Measurements from ENCODE around the gene ZFR.

Gene ZFR

GRCh38 chr5:32319392-32319791 is 125.1 kb downstream of the ZFR start:
- H3K9me3 ChIP-seq (ENCODE audit: insufficient read depth, low read depth, low read length) = peaks cover 9% of the 10 kb centered on the region
- no peak for DNase-seq
- H3K27me3 ChIP-seq (ENCODE audit: insufficient read depth, low read length) = no peaks in the 10 kb centered on the region
- H4K12ac ChIP-seq (ENCODE audit: low read depth, low read length) = no peak overlapping the region
- no peak overlapping the region for H2BK5ac ChIP-seq (ENCODE audit: low read depth, low read length, poor library complexity)
- H3K79me2 ChIP-seq (ENCODE audit: control insufficient read depth, insufficient read depth, low read length, poor library complexity) = no peaks in the 10 kb centered on the region
- H3K23ac ChIP-seq (ENCODE audit: low read length) = no peak overlapping the region
- no peak overlapping the region for H4K8ac ChIP-seq (ENCODE audit: low read depth, low read length)
- WGBS (ENCODE audit: extremely low coverage, insufficient coverage, insufficient read length) = no CpG with 5 or more reads among the region's 7 CpGs
- no peak overlapping the region for H2AFZ ChIP-seq (ENCODE audit: insufficient read depth, low read length, poor library complexity)
- H2BK120ac ChIP-seq (ENCODE audit: insufficient read depth, low read length, poor library complexity) = no peak overlapping the region
- H3K4me2 ChIP-seq (ENCODE audit: low read length) = no peak overlapping the region
- no peak overlapping the region for H2AK5ac ChIP-seq (ENCODE audit: low read length)
- H3K79me1 ChIP-seq (ENCODE audit: low read length) = no peaks in the 10 kb centered on the region
- no peak overlapping the region for H3K27ac ChIP-seq (ENCODE audit: low read depth, low read length)
- no peaks in the 10 kb centered on the region for H3K36me3 ChIP-seq (ENCODE audit: control insufficient read depth in 1 of 2, insufficient read depth in 2 of 2, low read length in 2 of 2)
- no peak overlapping the region for H3K4ac ChIP-seq (ENCODE audit: low read depth, low read length)
- H4K91ac ChIP-seq (ENCODE audit: low read depth, low read length) = no peak overlapping the region
- H3K4me3 ChIP-seq (ENCODE audit: low read depth, low read length) = no peak overlapping the region
- H3K9ac ChIP-seq (ENCODE audit: low read length) = no peak overlapping the region
- H3K14ac ChIP-seq (ENCODE audit: low read length) = no peak overlapping the region
- no peak overlapping the region for H2BK12ac ChIP-seq (ENCODE audit: low read length)
- no peaks in the 10 kb centered on the region for H3K4me1 ChIP-seq (ENCODE audit: control insufficient read depth in 1 of 2, insufficient read depth in 2 of 2, low read length in 2 of 2)
- no peak overlapping the region for H3K18ac ChIP-seq (ENCODE audit: low read length)

- no peak for DNase-seq
- H3K79me1 ChIP-seq (ENCODE audit: low read length) = peaks cover 7% of the 10 kb centered on the region
- no peak overlapping the region for H2BK12ac ChIP-seq (ENCODE audit: low read length)
- H2AK5ac ChIP-seq (ENCODE audit: low read length) = no peak overlapping the region
- no peaks in the 10 kb centered on the region for H3K4me1 ChIP-seq (ENCODE audit: control insufficient read depth in 1 of 2, insufficient read depth in 2 of 2, low read length in 2 of 2)
- no CpG with 5 or more reads among the region's 7 CpGs for WGBS (ENCODE audit: extremely low coverage, insufficient coverage, insufficient read length)
- no peak overlapping the region for H3K4me2 ChIP-seq (ENCODE audit: low read length)
- peaks cover 6% of the 10 kb centered on the region for H3K79me2 ChIP-seq (ENCODE audit: control insufficient read depth, insufficient read depth, low read length, poor library complexity)
- H3K27me3 ChIP-seq (ENCODE audit: insufficient read depth, low read length) = no peaks in the 10 kb centered on the region
- H3K4ac ChIP-seq (ENCODE audit: low read depth, low read length) = no peak overlapping the region
- no peak overlapping the region for H4K8ac ChIP-seq (ENCODE audit: low read depth, low read length)
- no peaks in the 10 kb centered on the region for H3K36me3 ChIP-seq (ENCODE audit: control insufficient read depth in 1 of 2, insufficient read depth in 2 of 2, low read length in 2 of 2)
- H2AFZ ChIP-seq (ENCODE audit: insufficient read depth, low read length, poor library complexity) = no peak overlapping the region
- H3K27ac ChIP-seq (ENCODE audit: low read depth, low read length) = no peak overlapping the region
- H3K18ac ChIP-seq (ENCODE audit: low read length) = no peak overlapping the region
- no peak overlapping the region for H4K12ac ChIP-seq (ENCODE audit: low read depth, low read length)
- no peak overlapping the region for H3K14ac ChIP-seq (ENCODE audit: low read length)
- H3K9me3 ChIP-seq (ENCODE audit: insufficient read depth, low read depth, low read length) = peaks cover 7% of the 10 kb centered on the region
- no peak overlapping the region for H2BK120ac ChIP-seq (ENCODE audit: insufficient read depth, low read length, poor library complexity)
- H3K4me3 ChIP-seq (ENCODE audit: low read depth, low read length) = no peak overlapping the region
- H2BK5ac ChIP-seq (ENCODE audit: low read depth, low read length, poor library complexity) = no peak overlapping the region
- H3K23ac ChIP-seq (ENCODE audit: low read length) = no peak overlapping the region
- peak overlapping the region; percentile 38 for H3K9ac ChIP-seq (ENCODE audit: low read length)
- no peak overlapping the region for H4K91ac ChIP-seq (ENCODE audit: low read depth, low read length)
Observed at GRCh38 chr5:32317041-32317440, 127.5 kb downstream of the ZFR start.

- no CpG with 5 or more reads among the region's 8 CpGs for WGBS (ENCODE audit: extremely low coverage, insufficient coverage, insufficient read length)
- no peak overlapping the region for H3K4me2 ChIP-seq (ENCODE audit: low read length)
- H3K4me3 ChIP-seq (ENCODE audit: low read depth, low read length) = no peak overlapping the region
Observed at GRCh38 chr5:32315221-32316014, 129.1 kb downstream of the ZFR start.

GRCh38 chr5:32314658-32315057 is 129.9 kb downstream of the ZFR start:
- Histone ChIP-seq H3K79me2 (ENCODE audit: control insufficient read depth, insufficient read depth, low read length, poor library complexity) (peaks cover 8% of the 10 kb centered on the region), H4K8ac (ENCODE audit: low read depth, low read length) (no peak overlapping the region), H3K4me3 (ENCODE audit: low read depth, low read length) (no peak overlapping the region), H3K36me3 (ENCODE audit: control insufficient read depth in 1 of 2, insufficient read depth in 2 of 2, low read length in 2 of 2) (no peaks in the 10 kb centered on the region), H2AK5ac (ENCODE audit: low read length) (no peak overlapping the region), H3K4me1 (ENCODE audit: control insufficient read depth in 1 of 2, insufficient read depth in 2 of 2, low read length in 2 of 2) (peaks cover 3 to 5% of the 10 kb centered on the region in 2 experiments), H4K12ac (ENCODE audit: low read depth, low read length) (no peak overlapping the region), H3K4me2 (ENCODE audit: low read length) (no peak overlapping the region), H3K79me1 (ENCODE audit: low read length) (peaks cover 7% of the 10 kb centered on the region), H3K9me3 (ENCODE audit: insufficient read depth, low read depth, low read length) (no peaks in the 10 kb centered on the region), H3K23ac (ENCODE audit: low read length) (no peak overlapping the region), H2AFZ (ENCODE audit: insufficient read depth, low read length, poor library complexity) (no peak overlapping the region), H3K4ac (ENCODE audit: low read depth, low read length) (no peak overlapping the region), H3K27me3 (ENCODE audit: insufficient read depth, low read length) (no peaks in the 10 kb centered on the region), H3K14ac (ENCODE audit: low read length) (no peak overlapping the region), H2BK120ac (ENCODE audit: insufficient read depth, low read length, poor library complexity) (no peak overlapping the region), H3K18ac (ENCODE audit: low read length) (no peak overlapping the region), H4K91ac (ENCODE audit: low read depth, low read length) (no peak overlapping the region), H3K27ac (ENCODE audit: low read depth, low read length) (no peak overlapping the region), H2BK12ac (ENCODE audit: low read length) (no peak overlapping the region), H2BK5ac (ENCODE audit: low read depth, low read length, poor library complexity) (no peak overlapping the region), H3K9ac (ENCODE audit: low read length) (no peak overlapping the region)
- WGBS (ENCODE audit: extremely low coverage, insufficient coverage, insufficient read length) = no CpG with 5 or more reads among the region's 5 CpGs
- DNase-seq = no peak

More at GRCh38 chr5:32315221-32316014, 129.1 kb downstream of the ZFR start:
- no peak overlapping the region for H3K23ac ChIP-seq (ENCODE audit: low read length)
- peaks cover 3 to 5% of the 10 kb centered on the region in 2 experiments for H3K4me1 ChIP-seq (ENCODE audit: control insufficient read depth in 1 of 2, insufficient read depth in 2 of 2, low read length in 2 of 2)
- no peak overlapping the region for H3K18ac ChIP-seq (ENCODE audit: low read length)
- H3K27ac ChIP-seq (ENCODE audit: low read depth, low read length) = no peak overlapping the region
- H3K27me3 ChIP-seq (ENCODE audit: insufficient read depth, low read length) = no peaks in the 10 kb centered on the region
- H3K14ac ChIP-seq (ENCODE audit: low read length) = no peak overlapping the region
- no peak overlapping the region for H2BK120ac ChIP-seq (ENCODE audit: insufficient read depth, low read length, poor library complexity)
- H3K9ac ChIP-seq (ENCODE audit: low read length) = no peak overlapping the region
- no peak overlapping the region for H2BK12ac ChIP-seq (ENCODE audit: low read length)
- no peak overlapping the region for H4K8ac ChIP-seq (ENCODE audit: low read depth, low read length)
- no peak overlapping the region for H2BK5ac ChIP-seq (ENCODE audit: low read depth, low read length, poor library complexity)
- no peaks in the 10 kb centered on the region for H3K9me3 ChIP-seq (ENCODE audit: insufficient read depth, low read depth, low read length)
- no peak overlapping the region for H2AFZ ChIP-seq (ENCODE audit: insufficient read depth, low read length, poor library complexity)
- peaks cover 7% of the 10 kb centered on the region for H3K79me1 ChIP-seq (ENCODE audit: low read length)
- no peak overlapping the region for H3K4ac ChIP-seq (ENCODE audit: low read depth, low read length)
- peaks cover 7% of the 10 kb centered on the region for H3K79me2 ChIP-seq (ENCODE audit: control insufficient read depth, insufficient read depth, low read length, poor library complexity)
- H4K91ac ChIP-seq (ENCODE audit: low read depth, low read length) = no peak overlapping the region
- no peak overlapping the region for H4K12ac ChIP-seq (ENCODE audit: low read depth, low read length)
- no peak for DNase-seq
- H3K36me3 ChIP-seq (ENCODE audit: control insufficient read depth in 1 of 2, insufficient read depth in 2 of 2, low read length in 2 of 2) = no peaks in the 10 kb centered on the region
- H2AK5ac ChIP-seq (ENCODE audit: low read length) = no peak overlapping the region
